IMR-90 (cell line): ENCODE measurements around the gene ANKK1.

Experiments used
- CHD1 ChIP-seq: IDR thresholded peaks from 2 replicates; pipeline ENCODE4 v1.6.1; 2012; ENCODE audit warnings: low read depth, low read length, improper control_type of control experiment
- MXI1 ChIP-seq: IDR thresholded peaks from 2 replicates; pipeline ENCODE4 v1.6.1; 2012; ENCODE audit warnings: low read depth, mild to moderate bottlenecking, low read length, moderate library complexity, borderline replicate concordance
- POLR2A ChIP-seq: IDR thresholded peaks from 2 replicates; pipeline ENCODE4 v1.6.1; 2012; ENCODE audit warnings: mild to moderate bottlenecking, low read depth, low read length
- RCOR1 ChIP-seq: IDR thresholded peaks from 2 replicates; pipeline ENCODE4 v1.6.1; 2012; ENCODE audit warnings: mild to moderate bottlenecking, low read length, improper control_type of control experiment; ENCODE audit not compliant: insufficient replicate concordance
- TF ChIP-seq, protein P1 (sequence below): conservative IDR thresholded peaks from 2 replicates; pipeline ENCODE4 v1.5.1; 2012; ENCODE audit warnings: mild to moderate bottlenecking, low read depth, low read length, improper control_type of control experiment

- TF ChIP-seq, protein P1, sequence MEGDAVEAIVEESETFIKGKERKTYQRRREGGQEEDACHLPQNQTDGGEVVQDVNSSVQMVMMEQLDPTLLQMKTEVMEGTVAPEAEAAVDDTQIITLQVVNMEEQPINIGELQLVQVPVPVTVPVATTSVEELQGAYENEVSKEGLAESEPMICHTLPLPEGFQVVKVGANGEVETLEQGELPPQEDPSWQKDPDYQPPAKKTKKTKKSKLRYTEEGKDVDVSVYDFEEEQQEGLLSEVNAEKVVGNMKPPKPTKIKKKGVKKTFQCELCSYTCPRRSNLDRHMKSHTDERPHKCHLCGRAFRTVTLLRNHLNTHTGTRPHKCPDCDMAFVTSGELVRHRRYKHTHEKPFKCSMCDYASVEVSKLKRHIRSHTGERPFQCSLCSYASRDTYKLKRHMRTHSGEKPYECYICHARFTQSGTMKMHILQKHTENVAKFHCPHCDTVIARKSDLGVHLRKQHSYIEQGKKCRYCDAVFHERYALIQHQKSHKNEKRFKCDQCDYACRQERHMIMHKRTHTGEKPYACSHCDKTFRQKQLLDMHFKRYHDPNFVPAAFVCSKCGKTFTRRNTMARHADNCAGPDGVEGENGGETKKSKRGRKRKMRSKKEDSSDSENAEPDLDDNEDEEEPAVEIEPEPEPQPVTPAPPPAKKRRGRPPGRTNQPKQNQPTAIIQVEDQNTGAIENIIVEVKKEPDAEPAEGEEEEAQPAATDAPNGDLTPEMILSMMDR = no peak
- TF ChIP-seq POLR2A = no peak
- no peak for TF ChIP-seq CHD1
- no peak for TF ChIP-seq RCOR1
- no peak for TF ChIP-seq MXI1
Measured at GRCh38 chr11:113397212-113397611, 9.6 kb downstream of the ANKK1 start.
